Osteocyte (in vitro differentiated cells): ENCODE results near the gene ACSS1. TPM values are rescaled to one million over a fixed set of nuclear protein-coding genes. Genes with fewer than 3 reads are reported as not detected.

Source experiments
- DNase-seq: peaks from one replicate; pipeline ENCODE4 v3.0.0; 2021; ENCODE audit warnings: mixed read lengths; ENCODE audit not compliant: unreplicated experiment; ENCODE audit errors: extremely low spot score
- H3K27ac Mint-ChIP-seq: one replicate; pipeline ENCODE4 v1.8.0; 2021; ENCODE audit warnings: mild to moderate bottlenecking, mixed read lengths; ENCODE audit not compliant: unreplicated experiment
- H3K27me3 Mint-ChIP-seq: one replicate; pipeline ENCODE4 v1.8.0; 2021; ENCODE audit warnings: mixed read lengths; ENCODE audit not compliant: unreplicated experiment
- H3K36me3 Mint-ChIP-seq: one replicate; pipeline ENCODE4 v1.8.0; 2021; ENCODE audit warnings: mixed read lengths; ENCODE audit not compliant: unreplicated experiment
- H3K4me1 Mint-ChIP-seq: one replicate; pipeline ENCODE4 v1.8.0; 2021; ENCODE audit warnings: mixed read lengths; ENCODE audit not compliant: unreplicated experiment
- H3K4me3 Mint-ChIP-seq: one replicate; pipeline ENCODE4 v1.8.0; 2021; ENCODE audit warnings: mild to moderate bottlenecking, moderate library complexity, mixed read lengths; ENCODE audit not compliant: unreplicated experiment
- H3K9me3 Mint-ChIP-seq: one replicate; pipeline ENCODE4 v1.8.0; 2021; ENCODE audit warnings: mixed read lengths; ENCODE audit not compliant: unreplicated experiment
- total RNA-seq: library from RNA; stranded (reverse); gene quantifications from 2 replicates; pipeline ENCODE4 v1.2.1, GENCODE V29; 2021
- TF ChIP-seq, protein P1 (sequence below): fragments of 200-600 bp; sonication (generic); IDR thresholded peaks from 2 replicates; pipeline ENCODE4 v1.5.0; 2021; ENCODE audit warnings: antibody characterized with exemption, mild to moderate bottlenecking, moderate library complexity

Gene ACSS1
- total RNA-seq, 1 donor from 2014 or later, result 8.2 TPM

- Mint-ChIP-seq H3K27me3 (no peaks in the 10 kb centered on the region), H3K27ac (no peak overlapping the region), H3K4me1 (peaks cover 25% of the 10 kb centered on the region), H3K9me3 (no peaks in the 10 kb centered on the region), H3K36me3 (no peaks in the 10 kb centered on the region), H3K4me3 (no peak overlapping the region)
- TF ChIP-seq, protein P1, sequence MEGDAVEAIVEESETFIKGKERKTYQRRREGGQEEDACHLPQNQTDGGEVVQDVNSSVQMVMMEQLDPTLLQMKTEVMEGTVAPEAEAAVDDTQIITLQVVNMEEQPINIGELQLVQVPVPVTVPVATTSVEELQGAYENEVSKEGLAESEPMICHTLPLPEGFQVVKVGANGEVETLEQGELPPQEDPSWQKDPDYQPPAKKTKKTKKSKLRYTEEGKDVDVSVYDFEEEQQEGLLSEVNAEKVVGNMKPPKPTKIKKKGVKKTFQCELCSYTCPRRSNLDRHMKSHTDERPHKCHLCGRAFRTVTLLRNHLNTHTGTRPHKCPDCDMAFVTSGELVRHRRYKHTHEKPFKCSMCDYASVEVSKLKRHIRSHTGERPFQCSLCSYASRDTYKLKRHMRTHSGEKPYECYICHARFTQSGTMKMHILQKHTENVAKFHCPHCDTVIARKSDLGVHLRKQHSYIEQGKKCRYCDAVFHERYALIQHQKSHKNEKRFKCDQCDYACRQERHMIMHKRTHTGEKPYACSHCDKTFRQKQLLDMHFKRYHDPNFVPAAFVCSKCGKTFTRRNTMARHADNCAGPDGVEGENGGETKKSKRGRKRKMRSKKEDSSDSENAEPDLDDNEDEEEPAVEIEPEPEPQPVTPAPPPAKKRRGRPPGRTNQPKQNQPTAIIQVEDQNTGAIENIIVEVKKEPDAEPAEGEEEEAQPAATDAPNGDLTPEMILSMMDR, result no peak
- no peak for DNase-seq
These were observed 16.0 kb downstream of the ACSS1 start for GRCh38 chr20:25041813-25042530.

GRCh38 chr20:25040438-25040831 lies 17.5 kb downstream of the ACSS1 start:
- DNase-seq, result no peak
- Mint-ChIP-seq H3K36me3 (no peaks in the 10 kb centered on the region), H3K4me3 (no peak overlapping the region), H3K27me3 (no peaks in the 10 kb centered on the region), H3K27ac (no peak overlapping the region), H3K9me3 (no peaks in the 10 kb centered on the region), H3K4me1 (peaks cover 38% of the 10 kb centered on the region)
- TF ChIP-seq, protein P1, result no peak

DNA sequence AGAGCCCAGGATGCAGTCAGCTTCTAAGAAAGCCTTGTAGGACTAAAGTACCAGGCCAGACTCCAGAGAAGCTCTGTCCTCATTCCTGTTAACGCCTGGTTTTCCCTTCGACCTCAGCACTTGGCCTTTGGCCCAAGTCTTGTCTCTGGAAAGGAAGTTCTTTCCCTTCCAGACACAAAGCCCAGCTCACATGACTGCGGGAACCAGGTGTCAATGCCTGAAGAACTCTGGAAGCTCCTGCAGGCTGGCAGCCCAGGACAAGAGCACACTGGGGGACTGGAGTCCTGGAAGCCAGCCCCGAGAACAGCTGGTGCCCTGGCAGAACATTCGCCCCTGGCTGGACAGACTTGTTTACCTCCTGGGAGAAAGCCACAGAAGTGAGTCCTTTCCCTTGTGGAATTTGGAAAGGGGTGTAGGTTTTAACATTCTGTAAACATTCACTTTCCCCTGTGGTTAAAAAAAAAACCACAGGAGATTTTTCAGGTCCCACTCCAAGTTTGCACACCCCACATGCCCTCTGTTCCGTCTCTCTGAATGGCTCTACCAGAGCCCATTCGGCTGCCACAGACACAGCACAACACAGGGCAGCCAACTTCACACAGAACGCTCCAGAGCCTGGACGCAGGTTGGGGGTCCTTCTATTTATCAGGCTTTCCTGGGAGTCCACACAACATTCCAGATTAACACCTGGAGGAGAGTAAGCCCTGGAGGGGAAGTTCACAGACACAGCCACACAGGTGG lies 18.1 kb downstream of the ACSS1 start:
- no peaks in the 10 kb centered on the region for H3K27me3 Mint-ChIP-seq
- H3K4me1 Mint-ChIP-seq, result peaks cover 38% of the 10 kb centered on the region
- TF ChIP-seq, protein P1, result no peak
- H3K27ac Mint-ChIP-seq, result peak overlapping the region; percentile 54
- no peak overlapping the region for H3K4me3 Mint-ChIP-seq
- H3K9me3 Mint-ChIP-seq, result no peaks in the 10 kb centered on the region
- DNase-seq, result no peak
- no peaks in the 10 kb centered on the region for H3K36me3 Mint-ChIP-seq

DNA sequence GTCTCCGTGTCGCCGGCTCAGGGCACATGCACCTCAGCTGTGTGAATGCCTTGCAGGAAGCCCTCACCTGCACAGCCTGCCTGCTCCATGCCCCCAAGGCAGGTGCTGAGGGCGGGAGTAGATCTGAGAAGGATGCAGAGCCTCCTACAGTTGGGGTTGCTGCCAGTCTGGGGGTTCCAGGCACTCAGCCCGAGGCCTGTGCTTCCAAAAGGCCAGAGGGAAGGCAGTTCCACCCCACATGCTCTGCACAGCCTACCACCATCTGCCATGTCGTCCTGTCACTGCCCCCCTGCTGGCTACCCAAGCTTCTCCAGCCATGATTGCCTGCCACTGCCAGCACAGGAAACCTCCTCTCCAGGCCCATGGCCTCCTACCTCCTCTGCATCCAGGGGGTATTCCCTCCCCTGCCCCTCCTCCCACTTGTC lies 19.3 kb downstream of the ACSS1 start:
- Mint-ChIP-seq H3K27ac (no peak overlapping the region), H3K9me3 (no peaks in the 10 kb centered on the region), H3K4me3 (no peak overlapping the region), H3K27me3 (no peaks in the 10 kb centered on the region), H3K36me3 (no peaks in the 10 kb centered on the region), H3K4me1 (peaks cover 38% of the 10 kb centered on the region)
- TF ChIP-seq, protein P1, result no peak
- DNase-seq, result no peak

- Mint-ChIP-seq H3K36me3 (no peaks in the 10 kb centered on the region), H3K27ac (peak overlapping the region; percentile 47), H3K27me3 (no peaks in the 10 kb centered on the region), H3K9me3 (no peaks in the 10 kb centered on the region), H3K4me3 (no peak overlapping the region), H3K4me1 (peaks cover 40% of the 10 kb centered on the region)
- TF ChIP-seq, protein P1, result no peak
- DNase-seq, result no peak
These were observed 19.9 kb downstream of the ACSS1 start for GRCh38 chr20:25038103-25038410.
